GM19035 (cell line): ENCODE data around the gene GGTLC3.
"Not testable (repeated sequence)": the region's sequence is repeated elsewhere in the genome, so short reads cannot be mapped to it uniquely, and the experiment has no call there.

ENCODE experiments used
- ATAC-seq: cut with Tn5 transposase; IDR thresholded peaks from one replicate; pipeline ENCODE4 v1.9.1; 2021; ENCODE audit not compliant: unreplicated experiment

Gene GGTLC3

DNA sequence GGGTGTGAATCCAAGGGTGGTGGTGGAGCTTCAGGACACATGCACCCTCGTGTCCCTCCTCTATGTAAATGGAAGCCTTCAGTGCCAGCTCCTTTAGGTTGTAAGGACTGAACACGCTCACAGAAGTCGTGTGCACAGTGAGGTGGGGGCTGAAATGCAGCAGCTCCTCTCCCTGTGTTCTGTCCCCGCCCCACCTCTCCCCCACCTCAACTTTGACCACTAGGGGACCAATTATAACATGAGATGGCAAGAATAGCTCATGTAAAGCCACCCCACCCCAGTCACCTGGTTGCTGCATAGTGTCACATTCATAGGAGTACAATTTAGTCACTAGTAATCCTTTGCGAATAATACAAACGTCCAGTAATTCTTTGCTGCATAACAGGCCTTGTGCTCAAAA, 4.8 kb upstream of the GGTLC3 start:
- ATAC-seq, result not testable (repeated sequence)

DNA sequence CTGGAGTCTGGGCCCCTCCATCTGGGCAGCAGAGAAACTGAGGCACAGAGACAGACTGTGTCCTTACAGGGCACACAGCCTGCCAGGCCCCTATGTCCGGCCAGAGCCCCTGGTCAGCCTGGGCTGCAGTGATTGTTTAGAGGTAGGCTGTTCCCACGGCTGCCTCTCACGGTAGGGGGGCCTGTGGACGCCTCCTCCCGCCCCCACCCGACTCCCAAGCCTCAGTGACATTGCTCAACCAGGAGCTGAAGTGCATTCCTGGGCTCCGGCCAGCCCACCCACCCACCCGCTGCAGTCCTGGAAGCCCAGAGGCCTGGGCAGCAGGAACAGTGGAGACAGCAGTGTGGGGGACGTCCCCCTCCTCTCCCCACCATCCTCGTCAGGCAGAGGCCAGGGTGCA, 4.5 kb downstream of the GGTLC3 start:
- not testable (repeated sequence) for ATAC-seq

DNA sequence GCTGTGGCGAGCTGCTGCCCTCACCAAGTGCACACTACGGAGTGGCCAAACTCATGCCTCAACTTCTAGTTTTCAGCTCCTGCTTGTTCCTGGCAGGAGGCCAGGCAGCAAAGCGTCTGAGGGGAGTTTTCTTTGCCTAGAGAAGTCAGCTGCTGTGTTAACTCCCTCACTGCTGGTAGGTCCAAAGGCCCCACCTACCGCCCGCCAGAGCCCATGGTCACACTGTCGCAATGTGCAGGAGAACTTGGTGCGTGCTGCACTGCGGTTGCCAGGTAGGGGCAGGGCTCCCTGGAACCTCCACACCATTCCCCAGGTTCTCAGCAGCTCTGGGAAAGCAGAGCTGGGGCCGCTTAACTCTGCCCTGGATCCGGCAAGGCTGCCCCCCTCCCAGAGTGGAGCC, 5.6 kb downstream of the GGTLC3 start:
- not testable (repeated sequence) for ATAC-seq

DNA sequence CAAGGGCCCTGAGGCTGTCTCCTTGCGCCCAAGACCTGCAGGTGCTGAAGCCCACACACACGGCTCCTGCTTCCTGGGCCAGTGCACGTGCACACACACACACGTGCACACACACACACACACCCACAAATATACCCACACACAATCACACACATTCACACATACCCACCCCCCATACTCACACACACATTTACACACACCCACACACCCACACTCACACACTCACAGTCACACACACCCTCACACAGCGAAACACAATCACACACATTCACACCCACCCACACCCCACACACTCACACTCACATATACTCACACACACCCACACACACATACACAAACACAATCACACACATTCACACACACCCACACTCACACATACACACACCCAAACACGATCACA, 6.6 kb downstream of the GGTLC3 start:
- not testable (repeated sequence) for ATAC-seq

DNA sequence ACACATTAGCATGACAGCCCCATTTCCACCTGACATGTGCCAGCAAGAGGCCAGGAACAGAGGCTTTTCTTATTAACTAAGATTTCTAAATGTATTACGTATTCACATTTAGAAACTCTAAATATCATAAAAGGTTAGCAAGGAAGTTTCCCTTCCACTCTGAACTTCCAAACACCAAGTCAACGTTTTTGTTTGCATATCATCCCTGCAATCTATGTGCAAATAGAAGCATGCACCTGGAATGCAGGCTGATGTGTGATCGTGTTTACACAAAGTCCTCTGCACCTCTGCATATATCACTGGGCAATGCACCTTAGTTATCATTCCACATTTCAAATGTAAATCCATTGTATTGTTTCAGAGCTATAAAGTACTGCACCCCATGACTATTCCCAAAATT, 21.7 kb downstream of the GGTLC3 start:
- ATAC-seq, result not testable (repeated sequence)
